Stromal cell of bone marrow (primary cell): ENCODE data around the gene ITPKC.
A peak's percentile ranks its signal among the peaks of the same experiment; 100 is the strongest.
"Not testable (repeated sequence)": the region's sequence is repeated elsewhere in the genome, so short reads cannot be mapped to it uniquely, and the experiment has no call there.

Experiments
- DNase-seq: peaks from one replicate; pipeline ENCODE4 v3.0.0-alpha.2; 2012; ENCODE audit warnings: low read depth

Gene ITPKC

DNA sequence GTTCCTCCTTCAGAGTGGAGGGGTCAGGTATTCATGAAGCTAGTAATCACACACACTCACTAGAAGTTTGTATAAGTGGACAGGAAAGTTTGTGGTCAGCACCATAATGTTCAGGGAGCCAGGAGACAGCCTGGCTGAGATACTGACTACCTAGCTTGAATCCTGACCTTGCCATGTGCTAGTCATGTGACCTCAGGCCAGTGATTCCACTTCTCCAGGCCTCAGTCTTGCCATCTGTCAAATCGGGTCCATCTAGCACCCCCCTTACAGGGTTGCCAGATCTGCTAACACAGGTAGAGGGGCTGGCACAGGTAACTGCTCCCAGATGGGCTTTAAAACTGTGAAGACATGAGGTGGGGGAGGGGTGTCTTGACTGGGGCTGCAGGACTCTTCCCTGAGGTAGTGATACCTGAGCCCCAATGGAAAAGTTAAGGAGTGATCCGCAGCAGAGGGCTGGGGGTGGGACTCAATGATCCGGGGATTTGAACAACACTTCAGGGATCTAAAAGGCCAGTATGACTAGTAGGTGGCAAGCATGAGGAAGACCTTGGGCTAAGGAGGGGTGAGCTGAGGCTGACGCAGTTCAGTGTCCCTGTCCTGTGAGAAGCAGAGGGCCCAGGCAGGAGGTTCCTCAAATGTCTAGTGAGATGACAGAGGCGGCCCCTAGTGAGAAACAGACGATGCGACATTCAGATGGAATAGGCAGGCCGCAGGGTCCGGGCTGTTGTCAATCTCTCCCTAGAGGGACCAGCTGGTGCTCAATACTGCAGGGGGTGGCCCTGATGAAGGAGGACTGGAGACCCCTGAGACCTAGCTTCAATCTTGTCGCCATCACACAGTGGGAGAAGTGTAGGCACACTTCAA lies 24.8 kb downstream of the ITPKC start:
- no peak for DNase-seq

- DNase-seq: no peak
These were observed 25.6 kb downstream of the ITPKC start for GRCh38 chr19:40742477-40742876.

GRCh38 chr19:40742886-40743285 lies 26.0 kb downstream of the ITPKC start:
- no peak for DNase-seq

GRCh38 chr19:40743926-40744325 lies 27.0 kb downstream of the ITPKC start:
- no peak for DNase-seq

GRCh38 chr19:40744554-40745401 lies 27.9 kb downstream of the ITPKC start:
- no peak for DNase-seq

- peak; percentile 16 for DNase-seq
These were observed 28.5 kb downstream of the ITPKC start for GRCh38 chr19:40745402-40745780.

- DNase-seq: no peak
These were observed 30.6 kb downstream of the ITPKC start for GRCh38 chr19:40747536-40747935.

DNA sequence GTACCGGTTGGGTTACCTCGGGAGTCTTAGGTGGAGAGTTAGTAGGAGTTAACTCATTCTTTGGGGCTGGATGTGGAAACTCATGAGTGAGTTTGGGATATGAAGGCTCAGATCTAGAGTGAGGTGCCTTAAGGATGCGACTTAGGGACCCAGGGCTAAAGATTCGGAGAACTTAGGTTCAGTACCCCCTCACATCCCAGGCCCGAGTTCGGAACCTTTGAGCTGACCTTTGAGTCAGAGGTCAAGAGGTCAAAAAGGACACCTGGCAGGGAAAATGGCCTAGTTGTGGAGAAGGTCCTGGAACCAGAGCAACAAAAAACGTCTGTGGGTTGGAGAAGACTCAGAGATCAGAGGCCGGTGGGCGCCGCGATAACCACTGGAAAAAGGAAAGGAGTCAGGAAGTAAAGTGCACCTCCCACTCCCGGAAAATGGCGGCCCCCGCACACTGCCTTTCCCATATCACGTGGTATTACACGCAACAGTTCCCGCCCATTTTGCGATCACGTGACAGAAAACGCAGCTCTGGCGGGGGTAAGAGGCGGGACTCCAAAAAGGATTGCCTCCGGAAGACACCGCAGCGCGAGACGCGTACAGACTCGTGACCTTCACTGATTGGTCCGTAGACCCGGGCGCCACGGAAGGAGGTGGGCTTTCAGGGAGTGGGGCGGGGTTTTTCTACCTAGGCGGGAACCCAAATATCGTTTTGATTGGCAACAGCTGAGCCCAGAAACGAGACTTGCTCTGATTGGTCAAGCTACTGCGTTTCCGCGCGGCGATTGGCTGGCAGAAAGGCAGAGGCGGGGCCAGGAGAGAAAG lies 33.4 kb downstream of the ITPKC start, which contains the start of gene ACTMAP:
TSS of gene ACTMAP (minus strand) at position 420 of the 816 bp plus-strand sequence. CDS start 674 bp downstream, outside the sequence.
- peak; percentile 99 for DNase-seq

- peak; percentile 97 for DNase-seq
These were observed 34.1 kb downstream of the ITPKC start, which contains the start of gene SNRPA for GRCh38 chr19:40750874-40751537. Gene SNRPA (plus strand): TSS chr19:40751203. CDS start chr19:40751409, 206 bp downstream.

DNA sequence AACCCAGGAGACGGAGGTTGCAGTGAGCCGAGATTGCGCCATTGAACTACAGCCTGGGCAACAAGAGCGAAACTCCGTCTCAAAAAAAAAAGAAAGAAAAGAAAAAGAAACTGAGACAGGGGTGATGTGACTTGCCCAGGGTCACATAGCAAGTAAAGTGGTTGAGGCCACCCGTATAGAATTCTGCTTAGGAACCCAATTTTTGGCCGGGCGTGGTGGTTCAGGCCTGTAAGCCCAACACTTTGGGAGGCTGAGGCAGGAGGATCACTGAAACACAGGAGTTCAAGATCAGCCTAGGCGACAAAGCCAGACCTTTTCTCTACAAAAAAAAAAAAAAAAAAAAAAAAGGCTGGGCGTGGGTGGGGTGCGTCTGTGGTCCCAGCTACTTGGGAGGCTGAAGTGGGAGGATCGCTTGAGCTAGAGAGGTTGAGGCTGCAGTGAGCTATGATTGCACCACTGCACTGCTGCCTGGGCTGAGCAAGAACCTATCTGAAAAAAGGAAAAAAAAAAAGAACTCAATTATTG lies 35.4 kb downstream of the ITPKC start:
- no peak for DNase-seq

DNA sequence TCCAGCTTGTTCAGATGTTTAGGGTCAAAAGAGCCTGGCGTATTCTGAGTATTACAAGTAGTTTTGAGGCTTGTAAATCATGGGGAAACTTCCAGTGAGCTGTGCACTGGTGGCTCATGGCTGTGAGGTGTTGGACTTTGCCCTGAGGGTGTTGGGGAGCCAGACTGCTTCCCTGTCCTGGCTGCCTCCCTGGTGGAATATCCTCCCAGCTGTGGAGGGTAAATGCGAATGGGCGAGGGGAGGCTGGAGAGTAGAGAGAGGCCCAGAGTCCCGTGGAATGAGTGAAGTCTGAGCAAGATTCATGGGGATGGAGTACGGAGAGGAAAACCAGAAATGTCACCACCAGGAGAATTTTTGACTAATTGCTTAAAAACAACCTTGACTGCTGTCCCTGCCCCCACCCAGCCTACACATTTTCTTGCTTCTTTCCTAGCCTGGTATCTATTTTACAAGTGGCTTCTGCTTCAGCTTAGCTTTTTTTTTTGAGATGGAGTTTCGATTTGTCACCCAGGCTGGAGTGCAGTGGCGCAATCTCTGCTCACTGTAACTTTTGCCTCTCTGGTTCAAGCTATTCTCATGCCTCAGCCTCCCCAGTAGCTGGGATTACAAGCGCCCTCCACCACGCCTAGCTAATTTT lies 37.8 kb downstream of the ITPKC start:
- no peak for DNase-seq

GRCh38 chr19:40755248-40755624 lies 38.3 kb downstream of the ITPKC start:
- DNase-seq: no peak

GRCh38 chr19:40755791-40756190 lies 38.9 kb downstream of the ITPKC start:
- DNase-seq: no peak

DNA sequence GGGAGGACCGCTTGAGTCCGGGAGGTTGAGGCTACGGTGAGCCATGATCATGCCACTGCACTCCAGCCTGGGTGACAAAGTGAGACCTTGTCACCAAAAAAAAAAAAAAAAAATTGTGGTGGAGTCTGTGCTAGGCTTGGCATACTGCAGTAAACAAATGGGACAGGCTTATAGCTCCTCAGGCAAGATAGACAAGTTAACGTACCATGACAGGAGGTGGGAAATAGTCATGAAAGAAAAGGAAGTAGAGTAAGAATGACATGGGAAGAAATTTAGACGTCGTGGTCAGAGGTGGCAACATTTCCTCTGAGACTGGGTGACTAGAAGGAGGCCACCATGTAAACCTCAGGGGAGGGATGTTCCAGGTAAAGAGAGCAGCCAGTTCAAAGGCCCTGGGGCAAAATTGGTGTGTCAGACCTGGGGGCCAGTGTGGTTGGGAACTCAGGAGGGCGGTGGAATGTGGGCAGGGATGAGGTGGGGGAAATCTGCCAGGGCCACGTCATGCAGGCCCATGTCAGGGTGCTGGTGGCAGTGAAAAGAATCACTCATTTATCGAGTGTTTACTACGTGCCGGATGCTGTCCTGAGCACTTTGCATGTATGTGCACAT lies 39.7 kb downstream of the ITPKC start:
- DNase-seq: no peak

- no peak for DNase-seq
These were observed 41.6 kb downstream of the ITPKC start for GRCh38 chr19:40758491-40758890.

DNA sequence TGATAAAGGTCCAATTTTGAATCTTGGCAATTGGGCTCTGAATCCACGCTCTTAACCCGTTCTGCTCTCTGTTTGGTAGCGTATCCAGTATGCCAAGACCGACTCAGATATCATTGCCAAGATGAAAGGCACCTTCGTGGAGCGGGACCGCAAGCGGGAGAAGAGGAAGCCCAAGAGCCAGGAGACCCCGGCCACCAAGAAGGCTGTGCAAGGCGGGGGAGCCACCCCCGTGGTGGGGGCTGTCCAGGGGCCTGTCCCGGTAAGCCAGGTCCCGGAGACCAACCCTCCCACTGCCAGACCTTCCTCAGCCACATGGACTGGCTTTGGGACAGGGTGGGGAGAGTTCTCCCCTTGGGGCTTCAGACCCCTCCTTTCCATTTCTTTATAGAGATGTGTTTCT lies 42.4 kb downstream of the ITPKC start:
- DNase-seq: no peak

- DNase-seq: no peak
These were observed 46.0 kb downstream of the ITPKC start for GRCh38 chr19:40762754-40763470.

DNA sequence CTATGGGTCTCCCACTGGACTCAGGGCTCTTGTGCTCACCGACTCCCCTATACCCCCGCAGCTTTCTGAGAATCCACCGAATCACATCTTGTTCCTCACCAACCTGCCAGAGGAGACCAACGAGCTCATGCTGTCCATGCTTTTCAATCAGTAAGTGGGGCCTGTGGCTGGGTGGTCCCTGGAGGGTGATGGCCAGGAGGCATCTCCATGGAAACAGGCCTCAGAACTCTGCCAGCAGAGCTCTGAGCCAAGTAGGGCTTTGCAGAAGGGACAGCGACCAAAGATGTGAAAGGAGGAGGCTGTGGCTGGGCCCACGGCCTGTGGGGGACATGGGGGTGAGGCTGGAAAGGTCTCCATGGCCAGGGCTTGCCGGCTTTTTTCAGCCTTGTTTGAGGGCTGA lies 46.6 kb downstream of the ITPKC start:
- DNase-seq: no peak

DNA sequence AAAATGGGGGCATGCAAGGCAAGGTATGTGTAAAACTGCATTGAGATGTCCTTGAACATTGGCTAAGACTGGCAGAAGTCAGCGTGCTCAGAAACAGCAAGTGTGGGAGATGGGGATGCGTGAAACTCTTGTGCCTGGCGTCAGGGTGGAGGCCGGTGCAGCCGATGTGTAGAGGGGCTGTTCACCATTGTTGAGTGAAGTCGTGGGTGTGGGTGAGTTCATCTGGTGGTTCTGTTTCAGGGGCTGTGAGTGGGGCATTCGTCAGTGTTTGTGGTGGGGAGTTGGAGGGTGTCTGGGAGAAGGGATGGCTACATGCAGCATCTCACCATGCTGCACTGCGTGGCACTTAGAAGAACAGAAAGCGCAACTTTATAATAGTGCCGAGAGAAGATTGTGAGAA lies 47.1 kb downstream of the ITPKC start:
- no peak for DNase-seq

DNA sequence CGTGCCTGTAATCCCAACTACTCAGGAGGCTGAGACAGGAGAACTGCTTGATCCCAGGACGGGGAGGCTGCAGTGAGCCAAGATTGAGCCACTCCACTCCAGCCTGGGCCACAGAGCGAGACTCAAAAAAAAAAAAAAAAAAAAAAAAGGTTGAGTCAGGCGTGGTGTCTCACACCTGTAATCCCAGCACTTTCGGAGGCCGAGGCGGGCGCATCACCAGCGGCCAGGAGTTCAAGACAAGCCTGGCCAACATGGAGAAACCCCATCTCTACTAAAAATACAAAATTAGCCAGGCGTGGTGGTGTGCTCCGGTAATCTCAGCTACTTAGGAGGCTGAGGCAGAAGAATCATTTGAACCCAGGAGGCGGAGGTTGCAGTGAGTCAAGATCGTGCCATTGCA lies 49.5 kb downstream of the ITPKC start:
- not testable (repeated sequence) for DNase-seq
